Nephron progenitor cell (in vitro differentiated cells): Measurements from ENCODE around the gene CDH10.

Experiments
- DNase-seq: peaks from one replicate; pipeline ENCODE4 v3.0.0; 2021
- H3K27ac Mint-ChIP-seq: 2 replicates; pipeline ENCODE4 v1.8.0; 2021; ENCODE audit warnings: mild to moderate bottlenecking, moderate library complexity, mixed read lengths
- H3K27me3 Mint-ChIP-seq: 2 replicates; pipeline ENCODE4 v1.8.0; 2021; ENCODE audit warnings: mild to moderate bottlenecking, low read depth, mixed read lengths; ENCODE audit not compliant: poor library complexity
- H3K36me3 Mint-ChIP-seq: 2 replicates; pipeline ENCODE4 v1.8.0; 2021; ENCODE audit warnings: low read depth, mixed read lengths
- H3K4me1 Mint-ChIP-seq: 2 replicates; pipeline ENCODE4 v1.8.0; 2021; ENCODE audit warnings: mixed read lengths
- H3K4me3 Mint-ChIP-seq: 2 replicates; pipeline ENCODE4 v1.8.0; 2021; ENCODE audit warnings: mild to moderate bottlenecking, moderate library complexity, mixed read lengths
- H3K9me3 Mint-ChIP-seq: 2 replicates; pipeline ENCODE4 v1.8.0; 2021; ENCODE audit warnings: mild to moderate bottlenecking, moderate library complexity, mixed read lengths
- TF ChIP-seq, protein P1 (sequence below): fragments of 200-600 bp; sonication (generic); IDR thresholded peaks from 2 replicates; pipeline ENCODE4 v1.5.0; 2021; ENCODE audit warnings: antibody characterized with exemption

The CDH10 gene

DNA sequence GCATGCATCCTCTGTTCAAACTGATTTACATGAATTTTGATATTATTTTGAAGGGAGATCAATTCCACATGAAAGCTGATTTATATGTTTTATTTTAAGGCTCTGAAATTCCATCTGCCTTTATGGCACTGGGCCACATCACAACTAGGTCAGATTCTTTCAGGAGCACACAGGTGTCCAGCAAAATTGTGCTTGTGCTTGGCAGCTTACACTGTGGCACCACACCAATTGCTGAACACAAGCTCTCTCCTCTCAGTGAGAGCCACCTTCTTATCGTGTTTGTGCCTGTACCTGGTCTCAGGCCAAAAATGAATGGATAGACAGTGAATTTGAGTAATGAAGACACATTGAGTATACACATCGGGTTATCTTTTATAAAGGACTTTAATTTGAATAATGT is 200.4 kb downstream of the CDH10 start:
- TF ChIP-seq, protein P1, sequence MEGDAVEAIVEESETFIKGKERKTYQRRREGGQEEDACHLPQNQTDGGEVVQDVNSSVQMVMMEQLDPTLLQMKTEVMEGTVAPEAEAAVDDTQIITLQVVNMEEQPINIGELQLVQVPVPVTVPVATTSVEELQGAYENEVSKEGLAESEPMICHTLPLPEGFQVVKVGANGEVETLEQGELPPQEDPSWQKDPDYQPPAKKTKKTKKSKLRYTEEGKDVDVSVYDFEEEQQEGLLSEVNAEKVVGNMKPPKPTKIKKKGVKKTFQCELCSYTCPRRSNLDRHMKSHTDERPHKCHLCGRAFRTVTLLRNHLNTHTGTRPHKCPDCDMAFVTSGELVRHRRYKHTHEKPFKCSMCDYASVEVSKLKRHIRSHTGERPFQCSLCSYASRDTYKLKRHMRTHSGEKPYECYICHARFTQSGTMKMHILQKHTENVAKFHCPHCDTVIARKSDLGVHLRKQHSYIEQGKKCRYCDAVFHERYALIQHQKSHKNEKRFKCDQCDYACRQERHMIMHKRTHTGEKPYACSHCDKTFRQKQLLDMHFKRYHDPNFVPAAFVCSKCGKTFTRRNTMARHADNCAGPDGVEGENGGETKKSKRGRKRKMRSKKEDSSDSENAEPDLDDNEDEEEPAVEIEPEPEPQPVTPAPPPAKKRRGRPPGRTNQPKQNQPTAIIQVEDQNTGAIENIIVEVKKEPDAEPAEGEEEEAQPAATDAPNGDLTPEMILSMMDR, result no peak
- no peak overlapping the region for H3K4me3 Mint-ChIP-seq
- no peaks in the 10 kb centered on the region for H3K27me3 Mint-ChIP-seq
- H3K27ac Mint-ChIP-seq, result no peak overlapping the region
- peaks cover 8% of the 10 kb centered on the region for H3K4me1 Mint-ChIP-seq
- H3K36me3 Mint-ChIP-seq, result no peaks in the 10 kb centered on the region
- H3K9me3 Mint-ChIP-seq, result no peaks in the 10 kb centered on the region
- DNase-seq, result no peak

DNA sequence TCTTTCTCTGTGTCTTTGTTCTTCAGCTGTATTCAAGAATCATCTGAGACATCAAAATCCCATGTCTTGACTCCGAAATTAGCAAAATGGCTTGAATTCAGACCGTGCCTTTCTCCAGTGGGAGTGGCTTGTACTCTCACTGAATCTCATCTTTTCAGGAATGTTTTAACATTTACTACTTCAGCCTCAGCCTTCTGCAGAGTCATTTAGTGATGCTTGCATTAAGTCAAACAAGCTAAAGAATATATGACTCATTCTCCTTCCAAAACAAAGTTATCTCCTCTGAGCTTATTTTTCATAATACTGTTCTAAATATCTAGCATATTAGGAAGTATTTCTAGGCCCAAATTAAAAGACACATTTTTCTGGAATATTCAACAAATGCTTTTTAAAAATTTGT is 205.3 kb downstream of the CDH10 start:
- Mint-ChIP-seq H3K4me1 (no peaks in the 10 kb centered on the region), H3K27me3 (no peaks in the 10 kb centered on the region), H3K4me3 (no peak overlapping the region), H3K9me3 (no peaks in the 10 kb centered on the region), H3K36me3 (no peaks in the 10 kb centered on the region), H3K27ac (no peak overlapping the region)
- TF ChIP-seq, protein P1, result no peak
- no peak for DNase-seq
